GM21825 (cell line): ENCODE measurements around the gene TEX14.

Source experiments
- ATAC-seq: cut with Tn5 transposase; IDR thresholded peaks from one replicate; pipeline ENCODE4 v1.9.1; 2021; ENCODE audit warnings: mild to moderate bottlenecking, moderate library complexity; ENCODE audit not compliant: unreplicated experiment

The TEX14 gene

DNA sequence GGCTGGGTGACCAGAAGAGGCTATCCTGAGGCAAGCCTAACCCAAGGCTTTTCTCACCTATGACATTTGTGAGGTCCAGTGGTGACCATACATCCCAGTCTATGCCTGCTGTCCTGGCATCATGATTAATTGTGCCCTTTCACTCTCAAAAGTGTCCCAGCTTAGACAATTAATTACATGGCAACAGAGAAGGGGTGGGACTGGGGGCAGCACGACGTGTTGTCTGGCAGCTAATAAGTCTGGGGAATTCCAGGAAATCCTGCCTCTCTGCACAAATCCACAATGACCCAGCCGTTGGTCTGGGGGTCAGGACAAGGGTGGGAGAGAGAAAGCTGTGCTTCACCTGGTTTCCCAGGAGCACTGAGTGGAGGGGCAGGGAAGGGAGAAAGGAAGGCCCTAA, 163.4 kb downstream of the TEX14 start:
- no peak for ATAC-seq

DNA sequence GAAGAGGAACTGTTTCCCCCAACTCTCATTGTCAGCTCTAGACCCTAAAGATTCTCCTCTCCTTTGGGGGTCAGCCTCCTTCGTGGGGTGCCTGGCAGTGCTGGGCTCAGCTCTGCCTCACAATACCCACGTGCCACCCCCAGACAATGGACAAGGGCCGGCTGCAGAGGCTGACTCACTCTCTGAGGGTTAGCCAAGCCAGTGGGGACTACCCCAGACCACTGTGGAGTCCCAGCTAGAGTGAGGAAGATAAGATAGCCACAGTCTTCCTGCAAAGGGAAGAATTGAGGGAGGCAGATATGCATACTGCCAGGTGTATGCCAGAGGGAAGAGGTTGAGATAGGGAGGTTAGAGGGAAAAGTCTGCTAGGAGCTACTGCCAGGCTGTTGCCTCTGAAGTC, 163.9 kb downstream of the TEX14 start:
- no peak for ATAC-seq

DNA sequence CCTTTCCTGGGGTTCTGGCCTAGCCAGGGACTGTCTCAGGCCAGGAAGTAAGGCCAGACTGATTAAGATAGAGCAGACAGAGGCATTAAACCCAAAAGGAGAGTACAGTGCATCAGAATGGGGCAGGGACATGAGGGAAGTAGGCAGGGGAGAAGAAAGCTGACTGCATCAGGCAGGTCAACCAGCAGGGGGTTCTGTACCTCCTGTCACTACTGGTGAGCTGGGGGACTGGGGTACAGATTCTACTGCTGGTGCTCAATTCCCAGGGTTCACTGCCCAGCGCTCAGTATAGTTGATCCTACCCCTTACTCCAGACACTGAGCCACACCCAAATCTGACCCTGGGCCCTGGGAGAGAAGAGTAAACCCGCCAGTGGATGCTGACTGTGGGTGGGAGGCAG, 164.5 kb downstream of the TEX14 start:
- ATAC-seq = no peak

DNA sequence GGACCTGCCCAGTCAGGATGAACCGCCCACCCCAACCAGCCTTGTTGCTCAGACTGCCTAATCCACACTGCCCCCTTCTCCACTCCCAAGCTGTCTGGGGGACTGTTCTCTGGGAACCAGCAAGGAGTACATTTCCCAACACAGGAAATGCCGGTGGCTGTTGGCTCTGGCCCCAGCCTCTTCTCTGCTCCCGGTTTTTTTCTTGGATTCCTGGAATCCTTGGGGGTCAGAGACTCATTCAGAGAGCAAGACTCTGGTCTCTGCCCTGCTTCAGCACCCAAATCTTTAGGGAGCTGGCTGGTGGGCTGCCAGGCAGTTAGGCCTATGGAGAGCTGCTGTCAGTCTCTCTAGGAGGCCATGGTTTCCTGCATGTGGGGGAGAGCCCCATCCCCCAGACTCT, 166.6 kb downstream of the TEX14 start:
- ATAC-seq = no peak

DNA sequence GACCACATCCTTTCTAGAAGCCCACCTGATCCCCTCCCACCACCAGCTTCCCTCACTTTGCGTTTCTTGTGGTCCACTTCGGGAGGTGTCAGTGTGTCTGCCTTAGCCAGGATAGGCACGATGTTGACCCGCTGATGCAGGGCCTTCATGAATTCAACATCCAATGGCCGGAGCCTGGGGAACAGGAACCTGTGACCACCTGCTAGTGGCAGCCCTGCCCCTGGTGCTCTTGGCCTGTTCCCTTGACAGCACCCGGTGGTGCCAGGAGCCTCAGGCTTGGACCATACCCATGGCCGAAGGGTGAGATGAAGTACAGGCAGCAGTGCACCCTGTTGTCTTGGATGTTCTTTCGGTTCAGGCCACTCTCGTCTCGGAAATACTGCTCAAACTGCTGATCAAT, 170.2 kb downstream of the TEX14 start:
- ATAC-seq = no peak

DNA sequence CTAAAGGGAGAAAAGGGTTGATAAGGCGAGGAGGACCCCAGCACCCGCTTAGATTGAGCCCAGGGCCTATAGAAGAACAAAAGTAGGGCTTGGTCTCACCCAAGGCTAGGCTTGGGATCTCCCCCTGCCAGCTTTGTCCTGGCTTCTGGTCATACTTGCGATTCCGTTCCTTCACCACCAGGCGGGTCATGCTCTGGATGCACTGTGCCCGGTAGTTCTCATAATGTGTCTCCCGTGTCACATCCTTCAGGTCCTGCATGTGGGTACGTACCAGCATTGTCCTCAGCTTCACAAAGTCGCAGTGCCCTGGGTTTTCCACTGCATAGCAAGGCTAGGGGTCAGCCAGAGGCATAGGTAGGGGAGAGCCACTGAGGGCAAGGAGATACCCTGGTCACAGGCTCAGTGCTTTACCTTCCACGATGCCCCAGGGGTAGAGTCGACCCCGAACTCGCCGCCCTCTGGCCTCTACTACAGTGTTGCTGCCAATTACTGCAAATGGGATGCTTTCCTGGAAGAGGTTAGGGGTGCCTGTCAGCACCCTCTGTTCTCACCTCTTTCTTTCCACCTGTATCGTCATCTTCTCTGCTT, 170.9 kb downstream of the TEX14 start:
- no peak for ATAC-seq

- peak; percentile 75 for ATAC-seq
These were observed 173.8 kb downstream of the TEX14 start for GRCh38 chr17:58517928-58518609.

DNA sequence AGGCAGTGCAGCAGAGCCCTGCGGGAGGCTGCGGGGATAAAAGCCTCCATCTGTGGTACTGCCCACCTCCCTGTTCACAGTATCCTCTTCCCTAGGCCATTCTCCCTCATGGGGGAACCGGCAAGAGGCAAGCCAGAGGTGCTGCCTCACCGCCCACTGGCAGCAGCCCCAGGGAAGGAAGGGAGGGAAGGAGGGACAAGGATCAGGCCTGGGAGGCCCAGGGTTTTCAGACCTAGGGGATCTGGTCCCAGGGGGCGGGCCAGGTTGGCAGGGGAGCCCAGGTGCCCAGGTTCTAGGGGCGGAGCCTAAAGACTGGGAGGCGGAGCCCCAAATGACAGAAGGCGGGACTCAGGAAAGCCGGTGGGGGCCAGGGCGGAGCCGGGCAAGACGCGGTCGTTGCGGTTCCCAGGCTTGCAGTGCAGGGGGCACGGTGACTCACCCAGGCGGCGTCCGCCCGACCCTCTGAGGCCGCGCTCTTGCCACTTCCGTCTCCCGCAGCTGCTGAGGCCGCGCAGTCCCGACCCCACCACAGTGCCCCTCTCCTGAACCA, 174.4 kb downstream of the TEX14 start:
- ATAC-seq = no peak

GRCh38 chr17:58516644-58517377, 175.0 kb downstream of the TEX14 start:
- ATAC-seq = no peak

GRCh38 chr17:58515286-58515685, 176.6 kb downstream of the TEX14 start:
- no peak for ATAC-seq

GRCh38 chr17:58514770-58515157, 177.1 kb downstream of the TEX14 start:
- no peak for ATAC-seq

DNA sequence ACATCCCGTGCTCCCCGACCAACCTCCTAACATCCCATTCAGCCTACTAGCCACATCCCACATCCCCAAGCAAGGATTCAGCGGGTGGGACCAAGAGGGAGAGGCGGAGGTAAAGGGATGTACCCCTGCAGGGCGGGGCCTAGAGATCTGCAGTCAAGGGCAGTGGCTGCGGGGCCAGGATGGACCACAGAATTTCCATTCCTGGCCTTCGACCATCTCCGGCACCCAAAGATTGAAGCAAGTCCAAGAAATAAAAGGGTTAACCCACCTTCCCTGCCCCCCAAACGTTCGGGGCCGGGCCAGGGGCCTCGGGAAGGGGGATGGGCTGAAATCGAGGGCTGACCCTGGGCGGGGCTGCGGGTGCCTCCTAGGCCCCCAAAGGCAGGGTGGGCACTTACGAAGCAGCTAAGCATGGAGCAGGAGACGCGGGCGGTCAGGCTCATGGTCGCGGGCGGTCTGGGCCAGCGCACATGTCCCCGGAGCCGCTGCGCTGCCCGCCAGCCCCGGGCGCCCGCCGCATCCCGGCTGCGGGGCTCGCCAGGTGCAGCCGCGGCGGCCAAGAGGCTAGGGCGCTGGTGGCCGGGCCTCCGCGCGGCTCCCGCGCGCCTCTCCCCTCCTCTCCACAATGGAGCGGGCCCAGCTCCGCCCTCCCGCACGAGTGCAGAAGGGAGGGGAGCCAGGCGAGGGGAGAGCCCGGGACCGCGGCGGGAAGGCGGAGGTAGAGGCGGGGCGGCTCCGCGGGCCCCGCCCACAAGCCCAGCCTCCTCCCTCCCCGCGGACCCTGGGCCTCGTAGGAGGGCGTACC, 177.7 kb downstream of the TEX14 start, which contains the start of gene MTMR4:
Gene MTMR4 (minus strand): TSS at position 674 of the 805 bp plus-strand sequence. CDS start 231 bp downstream, at position 443.
- no peak for ATAC-seq

DNA sequence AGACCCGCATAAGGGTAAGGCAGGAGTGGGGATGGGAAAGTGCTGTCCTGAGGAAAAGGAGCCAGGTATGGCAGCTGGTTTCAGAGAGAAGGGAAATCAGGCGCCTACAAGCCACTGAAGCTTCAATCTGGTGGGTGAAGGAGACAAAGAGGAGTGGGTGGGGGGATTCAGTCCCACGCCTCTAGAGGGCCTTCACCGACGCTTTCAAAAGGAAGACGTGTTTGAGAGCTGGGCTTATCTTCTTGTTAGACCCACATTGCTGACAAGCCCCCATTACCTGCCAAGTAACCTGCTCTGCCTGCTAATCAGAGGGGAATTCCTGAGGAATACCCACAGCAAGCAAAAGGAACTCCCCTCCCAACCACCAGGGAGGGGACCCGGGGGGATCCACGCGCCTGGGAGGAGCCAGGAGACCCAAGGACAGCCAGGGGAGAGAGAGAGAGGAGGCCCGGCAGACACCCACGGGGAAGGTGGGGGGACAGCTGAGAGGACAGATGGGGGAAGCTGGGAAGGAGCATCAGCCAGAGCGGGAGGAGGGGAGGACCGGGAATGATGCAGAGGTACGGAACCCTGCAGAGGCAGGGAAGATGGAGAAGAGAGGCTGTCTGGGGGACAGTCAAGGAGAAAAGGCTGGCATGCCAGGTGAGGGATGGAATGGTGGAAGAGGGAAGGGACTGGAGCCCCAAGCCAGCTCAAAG, 178.4 kb downstream of the TEX14 start:
- no peak for ATAC-seq

GRCh38 chr17:58510075-58510474, 181.8 kb downstream of the TEX14 start:
- no peak for ATAC-seq

- no peak for ATAC-seq
These were observed 183.3 kb downstream of the TEX14 start for GRCh38 chr17:58508341-58509067.

DNA sequence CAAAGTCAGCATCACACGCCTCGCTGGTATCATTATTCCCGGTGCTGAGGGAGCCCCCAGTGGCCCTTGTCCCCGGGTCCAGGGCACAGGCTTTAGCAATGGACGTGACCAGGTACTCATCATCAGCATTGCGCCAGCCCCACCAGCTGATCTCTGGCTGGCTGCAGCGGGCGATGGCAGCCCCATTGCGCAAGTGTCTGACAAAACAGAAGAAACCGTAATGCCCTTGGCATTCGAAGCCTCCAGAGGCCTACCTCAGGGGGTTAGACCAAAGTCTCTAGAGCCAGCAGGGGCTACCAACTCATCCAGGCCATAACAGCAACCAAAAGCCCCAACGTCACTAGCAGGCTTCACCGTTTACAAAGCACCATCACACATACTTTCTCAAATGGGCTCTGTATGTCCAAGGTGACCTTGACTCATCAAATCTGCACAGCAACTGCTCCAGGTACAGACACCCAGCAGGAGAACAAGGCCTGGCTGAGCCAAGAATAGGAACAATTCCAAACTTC, 184.7 kb downstream of the TEX14 start:
- ATAC-seq = no peak
